ENCODE data around the gene GARIN5A.

DNA sequence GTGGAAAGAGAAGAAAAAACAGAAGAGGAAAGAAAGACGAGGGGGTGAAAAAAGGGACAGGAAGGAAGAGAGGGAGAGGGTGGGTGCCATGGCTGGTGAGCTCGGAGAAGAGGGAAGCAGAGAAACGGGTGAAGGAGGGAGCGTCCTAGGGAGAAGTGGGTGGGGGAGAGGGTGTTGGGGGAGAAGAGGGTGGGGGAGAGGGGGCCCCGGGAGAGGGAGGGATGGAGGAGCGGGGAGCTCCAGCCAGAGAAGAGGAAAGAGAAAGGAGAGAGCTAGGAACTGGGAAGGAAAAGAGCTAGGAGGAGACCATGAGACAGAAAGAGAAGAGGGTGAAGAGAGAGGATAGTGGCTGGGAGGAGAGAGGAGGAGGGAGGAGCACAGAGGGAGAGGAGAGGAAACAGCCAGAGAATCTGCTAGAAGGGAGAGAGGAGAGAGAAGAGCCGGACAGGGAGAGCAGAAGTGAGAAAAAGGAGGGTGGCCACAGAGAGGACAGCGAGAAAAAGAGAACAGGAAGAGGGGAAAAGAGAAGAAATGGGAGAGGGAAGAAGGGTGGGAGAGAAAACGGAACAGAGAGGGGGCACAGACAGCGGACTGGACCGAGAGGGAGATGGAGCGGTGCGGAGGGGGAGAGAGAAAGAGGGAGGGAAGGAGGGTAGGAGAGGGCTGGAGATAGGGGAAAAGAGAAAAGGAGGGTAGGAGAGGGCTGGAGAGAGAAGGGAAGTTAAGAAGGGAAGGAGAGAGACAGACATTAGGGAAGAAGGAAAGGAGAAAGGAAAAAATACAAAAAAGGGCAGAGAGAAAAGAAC is 11.9 kb upstream of the GARIN5A start:
- no peak for TF ChIP-seq SP4 (IDR thresholded peaks at IDR 0.05; ENCODE audit: low read length)
- TF ChIP-seq, protein P1, sequence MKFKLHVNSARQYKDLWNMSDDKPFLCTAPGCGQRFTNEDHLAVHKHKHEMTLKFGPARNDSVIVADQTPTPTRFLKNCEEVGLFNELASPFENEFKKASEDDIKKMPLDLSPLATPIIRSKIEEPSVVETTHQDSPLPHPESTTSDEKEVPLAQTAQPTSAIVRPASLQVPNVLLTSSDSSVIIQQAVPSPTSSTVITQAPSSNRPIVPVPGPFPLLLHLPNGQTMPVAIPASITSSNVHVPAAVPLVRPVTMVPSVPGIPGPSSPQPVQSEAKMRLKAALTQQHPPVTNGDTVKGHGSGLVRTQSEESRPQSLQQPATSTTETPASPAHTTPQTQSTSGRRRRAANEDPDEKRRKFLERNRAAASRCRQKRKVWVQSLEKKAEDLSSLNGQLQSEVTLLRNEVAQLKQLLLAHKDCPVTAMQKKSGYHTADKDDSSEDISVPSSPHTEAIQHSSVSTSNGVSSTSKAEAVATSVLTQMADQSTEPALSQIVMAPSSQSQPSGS (IDR thresholded peaks at IDR 0.05; ENCODE audit: low read length) = no peak
- no peak for TF ChIP-seq POLR2A (IDR thresholded peaks at IDR 0.05; ENCODE audit: control extremely low read depth in 1 of 2, low read depth in 2 of 2, low read length in 2 of 2)
- TF ChIP-seq, protein P2, sequence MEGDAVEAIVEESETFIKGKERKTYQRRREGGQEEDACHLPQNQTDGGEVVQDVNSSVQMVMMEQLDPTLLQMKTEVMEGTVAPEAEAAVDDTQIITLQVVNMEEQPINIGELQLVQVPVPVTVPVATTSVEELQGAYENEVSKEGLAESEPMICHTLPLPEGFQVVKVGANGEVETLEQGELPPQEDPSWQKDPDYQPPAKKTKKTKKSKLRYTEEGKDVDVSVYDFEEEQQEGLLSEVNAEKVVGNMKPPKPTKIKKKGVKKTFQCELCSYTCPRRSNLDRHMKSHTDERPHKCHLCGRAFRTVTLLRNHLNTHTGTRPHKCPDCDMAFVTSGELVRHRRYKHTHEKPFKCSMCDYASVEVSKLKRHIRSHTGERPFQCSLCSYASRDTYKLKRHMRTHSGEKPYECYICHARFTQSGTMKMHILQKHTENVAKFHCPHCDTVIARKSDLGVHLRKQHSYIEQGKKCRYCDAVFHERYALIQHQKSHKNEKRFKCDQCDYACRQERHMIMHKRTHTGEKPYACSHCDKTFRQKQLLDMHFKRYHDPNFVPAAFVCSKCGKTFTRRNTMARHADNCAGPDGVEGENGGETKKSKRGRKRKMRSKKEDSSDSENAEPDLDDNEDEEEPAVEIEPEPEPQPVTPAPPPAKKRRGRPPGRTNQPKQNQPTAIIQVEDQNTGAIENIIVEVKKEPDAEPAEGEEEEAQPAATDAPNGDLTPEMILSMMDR (IDR thresholded peaks at IDR 0.05; ENCODE audit: control extremely low read depth in 1 of 3, insufficient read depth in 1 of 3, low read depth in 1 of 3, low read length in 3 of 3) = no peak
- no peak for TF ChIP-seq KDM4A (IDR thresholded peaks at IDR 0.05; ENCODE audit: low read depth, low read length, severe bottlenecking)
- no peak for TF ChIP-seq POLR2AphosphoS5 (IDR thresholded peaks at IDR 0.05; ENCODE audit: low read depth, low read length)
- no peak for TF ChIP-seq TAF1 (IDR thresholded peaks at IDR 0.05; ENCODE audit: low read depth, low read length)
- TF ChIP-seq RAD21 (IDR thresholded peaks at IDR 0.05 in 1 of 2, conservative IDR thresholded peaks at IDR 0.05 in 1 of 2; ENCODE audit: low read depth in 2 of 2, low read length in 2 of 2) = no peak
- TF ChIP-seq SIN3A (conservative IDR thresholded peaks at IDR 0.05 in 1 of 2, IDR thresholded peaks at IDR 0.05 in 1 of 2; ENCODE audit: low read depth in 1 of 2, low read length in 2 of 2) = no peak
- TF ChIP-seq RNF2 (IDR thresholded peaks at IDR 0.05; ENCODE audit: borderline replicate concordance, low read depth, low read length, missing control alignments, poor library complexity, severe bottlenecking) = no peak
